Fibroblast of pulmonary artery (primary cell): ENCODE results near the gene USP10.

Experiments used
- DNase-seq: peaks from one replicate; pipeline ENCODE4 v3.0.0-alpha.2; 2010; ENCODE audit warnings: low read depth
- H3K4me3 ChIP-seq: replicated peaks from 2 replicates; pipeline ENCODE4 v1.5.1; 2011; ENCODE audit warnings: low read depth, mild to moderate bottlenecking, control low read depth, low read length, moderate library complexity
- CTCF ChIP-seq: IDR thresholded peaks from 2 replicates; pipeline ENCODE4 v1.5.1; 2011; ENCODE audit warnings: mild to moderate bottlenecking, control low read depth, low read length, inconsistent platforms; ENCODE audit errors: missing control alignments

USP10 gene

DNA sequence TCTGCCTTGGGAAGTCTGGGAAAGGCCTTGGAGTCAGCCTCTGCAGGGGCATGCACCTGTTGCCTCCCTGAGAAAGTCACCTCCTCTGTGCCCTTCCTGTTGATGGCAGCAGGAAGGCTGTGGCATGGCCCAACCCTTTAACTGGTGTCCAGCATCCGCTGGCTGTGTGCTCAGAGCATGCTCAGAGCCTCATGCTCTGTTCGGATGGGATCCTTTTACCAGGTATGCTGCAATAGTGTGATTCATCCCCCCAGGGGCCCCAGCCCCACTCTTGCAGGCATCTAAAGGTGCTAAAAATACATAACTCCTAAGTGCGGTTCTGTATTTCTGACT, 26.6 kb upstream of the USP10 start:
- no peak for TF ChIP-seq CTCF
- DNase-seq: no peak

GRCh38 chr16:84673561-84673960, 26.2 kb upstream of the USP10 start:
- no peak for TF ChIP-seq CTCF
- no peak for DNase-seq
- H3K4me3 ChIP-seq: no peak overlapping the region

More for the DNA sequence above, 26.6 kb upstream of the USP10 start:
- no peak overlapping the region for H3K4me3 ChIP-seq

DNA sequence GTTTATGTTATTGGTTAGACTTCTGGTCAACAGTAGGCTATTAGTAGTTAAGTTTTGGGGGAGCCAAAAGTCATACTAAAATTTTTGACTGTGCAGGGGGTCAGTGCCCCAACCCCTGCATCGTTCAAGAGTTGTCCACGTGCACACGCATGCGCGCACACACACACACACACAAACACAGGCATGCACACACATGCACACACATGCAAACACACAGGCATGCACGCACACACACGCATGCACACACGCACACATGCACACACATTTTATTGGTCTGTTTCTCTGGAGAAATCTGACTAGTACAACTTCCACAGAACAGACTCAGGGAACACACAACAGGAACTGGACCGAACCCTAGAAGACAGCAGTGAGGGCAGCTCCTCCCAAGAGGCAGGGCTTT, 24.4 kb upstream of the USP10 start:
- DNase-seq: no peak
- TF ChIP-seq CTCF: no peak
- H3K4me3 ChIP-seq: no peak overlapping the region

GRCh38 chr16:84675884-84676283, 23.9 kb upstream of the USP10 start:
- no peak for TF ChIP-seq CTCF
- no peak for DNase-seq
- no peak overlapping the region for H3K4me3 ChIP-seq

DNA sequence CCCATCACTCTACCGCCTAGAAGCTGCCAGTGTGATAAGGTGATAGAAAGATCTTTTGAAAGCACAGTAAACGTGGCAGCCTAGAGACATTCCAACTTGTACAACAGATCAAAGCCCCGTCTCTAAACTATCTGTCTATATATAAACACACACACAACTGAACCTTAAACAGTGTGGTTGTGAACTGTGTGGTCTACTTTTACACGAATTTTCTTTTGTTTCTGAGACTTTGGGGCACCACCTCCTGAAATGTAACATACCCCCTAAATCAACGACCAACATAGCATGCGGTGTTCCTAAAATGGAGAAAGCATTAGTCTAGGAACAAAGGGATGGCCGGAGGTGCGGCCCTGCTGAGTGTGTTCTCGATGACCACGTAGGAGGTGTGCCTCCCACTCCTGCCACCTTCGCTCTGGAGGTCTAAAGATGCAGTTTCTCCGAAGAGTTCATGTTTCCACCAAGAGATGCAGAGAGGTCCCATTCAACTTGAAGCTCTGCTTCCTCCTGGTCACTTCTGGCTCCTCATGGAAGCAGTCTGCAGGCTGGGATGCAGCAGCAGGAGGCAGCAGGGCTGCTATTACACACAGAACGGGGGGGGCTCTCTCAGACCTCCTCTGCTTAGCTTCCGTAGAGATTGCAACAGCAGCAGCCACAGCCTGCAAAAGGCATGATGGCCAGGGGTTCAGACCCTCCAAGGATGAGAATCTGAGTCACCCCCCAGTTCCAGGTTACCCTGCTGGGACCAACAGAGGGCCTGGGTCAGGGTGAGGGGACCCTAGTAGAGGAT, 22.6 kb upstream of the USP10 start:
- TF ChIP-seq CTCF: no peak

DNA sequence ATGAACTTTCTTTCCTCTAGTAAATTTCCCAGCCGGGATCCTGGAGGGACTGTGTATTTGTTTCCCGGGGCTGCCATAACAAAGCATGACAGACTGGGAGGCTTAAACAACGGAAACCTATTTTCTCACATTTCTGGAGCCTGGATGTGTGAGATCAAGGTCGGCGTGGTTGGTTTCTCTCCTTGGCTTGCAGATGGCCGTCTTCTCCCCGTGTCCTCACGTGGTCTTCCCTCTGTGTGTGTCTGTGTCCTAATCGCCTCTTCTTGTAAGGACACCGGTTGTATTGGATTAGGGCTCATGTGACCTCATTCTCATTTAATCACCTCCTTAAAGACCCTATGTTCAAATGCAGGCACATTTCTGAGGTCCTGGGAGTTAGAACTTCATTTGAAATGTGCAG, 22.0 kb upstream of the USP10 start:
- H3K4me3 ChIP-seq: no peak overlapping the region
- no peak for DNase-seq
- TF ChIP-seq CTCF: no peak

More for the DNA sequence above, 22.6 kb upstream of the USP10 start:
- no peak for DNase-seq
- H3K4me3 ChIP-seq: no peak overlapping the region

- no peak for TF ChIP-seq CTCF
- DNase-seq: no peak
- H3K4me3 ChIP-seq: no peak overlapping the region
Measured at GRCh38 chr16:84678541-84678940, 21.3 kb upstream of the USP10 start.
